ENCODE measurements around the gene LRRFIP1. TPM values are rescaled to one million over a fixed set of nuclear protein-coding genes. Genes with fewer than 3 reads are reported as not detected.
A peak's percentile ranks its signal among the peaks of the same experiment; 100 is the strongest.

The LRRFIP1 gene
- polyA plus RNA-seq, 1 of the 3 experiments (the other 2 are of a cell fraction) = 47.3 TPM

- peaks cover 34 to 41% of the 10 kb centered on the region in 2 experiments for H3K36me3 ChIP-seq (replicated peaks in 1 of 2; ENCODE audit: control insufficient read depth in 1 of 2, insufficient read depth in 2 of 2, low read length in 1 of 2)
- DNase-seq = peak; percentile 44
- H3K4me3 ChIP-seq (ENCODE audit: low read depth in 2 of 2, low read length in 1 of 2) = no peak overlapping the region
- peaks cover 73% of the 10 kb centered on the region for H3K79me2 ChIP-seq (ENCODE audit: insufficient read depth)
- no peaks in the 10 kb centered on the region for H3K9me2 ChIP-seq
- H3K9me3 ChIP-seq = no peaks in the 10 kb centered on the region
- CTCF ChIA-PET = interaction anchor here (0.7 to 6.6 kb wide), 18 partner anchors 8 to 234 kb away, joined by 3 to 211 read pairs (median 8); no protein-coding TSS in a partner anchor
- peaks cover 3 to 10% of the 10 kb centered on the region in 2 experiments; a peak in 2 of 4 replicates for H3K4me1 ChIP-seq (ENCODE audit: control insufficient read depth in 1 of 2, insufficient read depth in 2 of 2, low read depth in 1 of 2, low read length in 1 of 2)
- no peak overlapping the region for H3K4me2 ChIP-seq
- no peak overlapping the region for H3K27ac ChIP-seq (ENCODE audit: low read depth in 2 of 2, low read length in 1 of 2)
- WGBS (ENCODE audit: low lambda C conversion rate) = 91% methylated on average over 15 of the region's 15 CpGs
- H3F3A ChIP-seq (replicated peaks; ENCODE audit: insufficient read depth) = peaks cover 16% of the 10 kb centered on the region
- no peak overlapping the region for H2AFZ ChIP-seq (ENCODE audit: low read depth)
- H4K20me1 ChIP-seq (ENCODE audit: insufficient read depth) = peaks cover 50% of the 10 kb centered on the region
- no peaks in the 10 kb centered on the region for H3K27me3 ChIP-seq (ENCODE audit: insufficient read depth)
- POLR2A ChIA-PET = interaction anchor here (0.7 kb wide), 1 partner anchor 75 kb away, joined by 3 read pairs; no protein-coding TSS in a partner anchor
- peak; percentile 38; the same call in 1 of the 2 replicates for TF ChIP-seq GATA2 (CRISPR knock-in tag; IDR thresholded peaks at IDR 0.05)
- no peak for TF ChIP-seq MXI1 (IDR thresholded peaks at IDR 0.05; ENCODE audit: low read depth, low read length)
- no peak overlapping the region for H3K9ac ChIP-seq
Observed at GRCh38 chr2:237746302-237747080, 119.1 kb downstream of the LRRFIP1 start.

- no peak overlapping the region for H3K4me2 ChIP-seq
- TF ChIP-seq TEAD4 (IDR thresholded peaks at IDR 0.05; ENCODE audit: borderline replicate concordance, insufficient read depth) (no peak), CTCF (IDR thresholded peaks at IDR 0.05) (no peak), JUND (IDR thresholded peaks at IDR 0.05) (no peak), POLR2AphosphoS5 (IDR thresholded peaks at IDR 0.05; ENCODE audit: low read depth, low read length) (no peak)
- TF ChIP-seq, protein P1, sequence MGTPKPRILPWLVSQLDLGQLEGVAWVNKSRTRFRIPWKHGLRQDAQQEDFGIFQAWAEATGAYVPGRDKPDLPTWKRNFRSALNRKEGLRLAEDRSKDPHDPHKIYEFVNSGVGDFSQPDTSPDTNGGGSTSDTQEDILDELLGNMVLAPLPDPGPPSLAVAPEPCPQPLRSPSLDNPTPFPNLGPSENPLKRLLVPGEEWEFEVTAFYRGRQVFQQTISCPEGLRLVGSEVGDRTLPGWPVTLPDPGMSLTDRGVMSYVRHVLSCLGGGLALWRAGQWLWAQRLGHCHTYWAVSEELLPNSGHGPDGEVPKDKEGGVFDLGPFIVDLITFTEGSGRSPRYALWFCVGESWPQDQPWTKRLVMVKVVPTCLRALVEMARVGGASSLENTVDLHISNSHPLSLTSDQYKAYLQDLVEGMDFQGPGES (IDR thresholded peaks at IDR 0.05; ENCODE audit: low read depth, low read length) = no peak
- no peaks in the 10 kb centered on the region for H3K27me3 ChIP-seq (ENCODE audit: insufficient read depth)
- CTCF ChIA-PET = interaction anchor here (0.6 to 6.6 kb wide), 11 partner anchors 10 to 234 kb away, joined by 3 to 211 read pairs (median 8); no protein-coding TSS in a partner anchor
- H3K4me3 ChIP-seq (ENCODE audit: low read depth in 2 of 2, low read length in 1 of 2) = no peak overlapping the region
- POLR2A ChIA-PET = interaction anchor here (0.7 to 1.1 kb wide), 2 partner anchors 73 to 76 kb away, joined by 3 read pairs; no protein-coding TSS in a partner anchor
- peaks cover 11% of the 10 kb centered on the region for H3F3A ChIP-seq (replicated peaks; ENCODE audit: insufficient read depth)
- H3K36me3 ChIP-seq (replicated peaks in 1 of 2; ENCODE audit: control insufficient read depth in 1 of 2, insufficient read depth in 2 of 2, low read length in 1 of 2) = peaks cover 41 to 46% of the 10 kb centered on the region in 2 experiments
- no peak overlapping the region for H2AFZ ChIP-seq (ENCODE audit: low read depth)
- H3K9me2 ChIP-seq = no peaks in the 10 kb centered on the region
- no peak for DNase-seq
- no peak overlapping the region for H3K9ac ChIP-seq
- H3K27ac ChIP-seq (ENCODE audit: low read depth in 2 of 2, low read length in 1 of 2) = no peak overlapping the region
- H3K9me3 ChIP-seq = no peaks in the 10 kb centered on the region
- WGBS (ENCODE audit: low lambda C conversion rate) = 93% methylated on average over 5 of the region's 9 CpGs
- H4K20me1 ChIP-seq (ENCODE audit: insufficient read depth) = peaks cover 48% of the 10 kb centered on the region
- H3K4me1 ChIP-seq (ENCODE audit: control insufficient read depth in 1 of 2, insufficient read depth in 2 of 2, low read depth in 1 of 2, low read length in 1 of 2) = peaks cover 3 to 10% of the 10 kb centered on the region in 2 experiments; a peak in 2 of 4 replicates
- peaks cover 68% of the 10 kb centered on the region for H3K79me2 ChIP-seq (ENCODE audit: insufficient read depth)
Observed at GRCh38 chr2:237747189-237747588, 119.8 kb downstream of the LRRFIP1 start.

Measured in SK-N-SH (cell line).